Keratinocyte (primary cell): Measurements from ENCODE around the gene PPP1R16B.

Experiments used
- EZH2 ChIP-seq: IDR thresholded peaks from one replicate; pipeline ENCODE4 v1.6.1; 2012; ENCODE audit warnings: inconsistent platforms, mild to moderate bottlenecking, low read length, moderate library complexity
- TF ChIP-seq, protein P1 (sequence below), 3 experiments: IDR thresholded peaks in 1 of 3; conservative IDR thresholded peaks in 1 of 3; optimal IDR thresholded peaks in 1 of 3; 2 replicates in 2 of 3; 3 replicates in 1 of 3; pipeline versions ENCODE3 to v1.5.1; 2011; ENCODE audit warnings: low read length in 3 of 3, mild to moderate bottlenecking in 3 of 3, moderate library complexity in 2 of 3, control low read depth in 1 of 3, inconsistent platforms in 1 of 3; ENCODE audit not compliant: insufficient read depth in 2 of 3; ENCODE audit errors: extremely low read depth in 1 of 3

DNA sequence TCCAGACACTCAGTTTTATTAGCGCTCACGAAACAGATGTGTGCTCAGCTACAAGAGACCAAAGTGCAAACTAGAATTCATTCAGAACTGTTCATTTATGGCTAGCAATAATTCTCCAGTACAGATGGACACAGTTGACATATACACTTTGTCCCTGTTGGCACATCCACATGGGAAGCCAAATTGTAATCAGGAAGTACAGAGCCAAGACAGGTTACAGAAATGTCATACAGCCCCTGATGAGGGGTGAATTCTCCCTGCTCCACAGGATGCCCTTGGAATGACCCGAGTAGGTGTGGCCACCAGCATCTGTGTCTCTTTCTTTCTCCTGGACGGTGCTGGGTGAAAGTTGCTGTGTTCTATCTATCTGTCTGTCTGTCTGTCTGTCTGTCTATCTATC is 164.2 kb downstream of the PPP1R16B start:
- TF ChIP-seq, protein P1, sequence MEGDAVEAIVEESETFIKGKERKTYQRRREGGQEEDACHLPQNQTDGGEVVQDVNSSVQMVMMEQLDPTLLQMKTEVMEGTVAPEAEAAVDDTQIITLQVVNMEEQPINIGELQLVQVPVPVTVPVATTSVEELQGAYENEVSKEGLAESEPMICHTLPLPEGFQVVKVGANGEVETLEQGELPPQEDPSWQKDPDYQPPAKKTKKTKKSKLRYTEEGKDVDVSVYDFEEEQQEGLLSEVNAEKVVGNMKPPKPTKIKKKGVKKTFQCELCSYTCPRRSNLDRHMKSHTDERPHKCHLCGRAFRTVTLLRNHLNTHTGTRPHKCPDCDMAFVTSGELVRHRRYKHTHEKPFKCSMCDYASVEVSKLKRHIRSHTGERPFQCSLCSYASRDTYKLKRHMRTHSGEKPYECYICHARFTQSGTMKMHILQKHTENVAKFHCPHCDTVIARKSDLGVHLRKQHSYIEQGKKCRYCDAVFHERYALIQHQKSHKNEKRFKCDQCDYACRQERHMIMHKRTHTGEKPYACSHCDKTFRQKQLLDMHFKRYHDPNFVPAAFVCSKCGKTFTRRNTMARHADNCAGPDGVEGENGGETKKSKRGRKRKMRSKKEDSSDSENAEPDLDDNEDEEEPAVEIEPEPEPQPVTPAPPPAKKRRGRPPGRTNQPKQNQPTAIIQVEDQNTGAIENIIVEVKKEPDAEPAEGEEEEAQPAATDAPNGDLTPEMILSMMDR (optimal IDR thresholded peaks at IDR 0.05 in 1 of 3, IDR thresholded peaks at IDR 0.05 in 1 of 3, conservative IDR thresholded peaks at IDR 0.05 in 1 of 3; ENCODE audit: extremely low read depth in 1 of 3, insufficient read depth in 2 of 3, low read length in 3 of 3): no peak
- no peak for TF ChIP-seq EZH2
